GM19023 (cell line): ENCODE data around the gene MAPK8IP1.

Experiments
- ATAC-seq: cut with Tn5 transposase; IDR thresholded peaks from one replicate; pipeline ENCODE4 v1.9.1; 2021; ENCODE audit warnings: mild to moderate bottlenecking, moderate library complexity; ENCODE audit not compliant: unreplicated experiment

The MAPK8IP1 gene

GRCh38 chr11:45859661-45860140 lies 25.8 kb upstream of the MAPK8IP1 start:
- no peak for ATAC-seq

DNA sequence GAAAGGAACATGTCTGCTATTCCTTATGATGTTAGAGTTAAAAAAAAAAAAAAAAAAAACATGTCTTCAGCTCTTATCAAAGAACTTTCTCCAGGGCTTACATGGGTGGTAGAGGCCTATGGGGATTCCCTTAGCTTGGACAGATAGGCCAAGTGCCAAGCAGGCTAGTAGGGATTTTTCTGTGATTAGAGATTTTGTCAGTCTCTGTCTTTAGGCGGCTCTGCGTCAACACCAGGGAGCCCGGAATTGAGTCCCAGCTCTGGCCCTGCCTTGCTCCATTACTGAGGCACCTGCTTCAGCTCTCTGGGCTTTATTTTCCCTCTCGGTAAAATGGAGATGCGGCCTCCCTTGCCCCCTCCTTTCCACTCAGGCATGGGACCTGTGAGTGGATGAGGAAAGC lies 25.1 kb upstream of the MAPK8IP1 start:
- ATAC-seq: no peak

DNA sequence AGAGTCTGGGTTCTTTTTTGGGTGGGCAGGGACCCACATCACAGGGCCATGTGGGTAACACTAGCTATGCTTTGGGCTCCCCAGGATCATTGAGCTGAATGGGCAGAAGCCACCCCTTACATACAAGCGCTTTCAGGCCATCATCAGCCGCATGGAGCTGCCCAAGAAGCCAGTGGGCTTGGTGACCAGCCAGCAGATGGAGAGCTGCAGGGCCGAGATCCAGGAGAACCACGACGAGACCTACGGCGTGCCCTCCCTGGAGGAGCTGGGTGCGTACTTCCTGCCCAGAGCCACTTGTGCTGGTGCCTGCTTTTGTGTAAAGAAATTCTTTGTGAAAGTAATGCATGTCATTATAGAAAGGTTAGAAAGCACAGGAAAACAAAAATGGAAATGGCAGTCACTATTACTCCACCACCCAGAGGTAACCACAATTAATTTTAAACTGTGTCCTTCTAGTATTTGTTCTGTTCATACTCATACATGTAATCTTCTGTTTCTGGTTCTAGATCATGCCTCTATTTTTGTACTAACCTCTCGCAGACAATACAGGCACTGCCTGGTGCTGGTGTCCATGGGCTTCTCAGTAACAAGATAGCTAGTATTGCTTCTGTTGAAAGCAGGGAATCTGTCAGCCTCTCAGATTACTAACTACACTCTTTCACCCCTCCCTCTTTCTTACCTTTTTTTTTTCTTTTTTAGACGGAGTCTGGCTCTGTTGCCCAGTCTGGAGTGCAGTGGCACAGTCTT lies 24.5 kb upstream of the MAPK8IP1 start:
- ATAC-seq: no peak

- no peak for ATAC-seq
These were observed 21.4 kb upstream of the MAPK8IP1 start for GRCh38 chr11:45864041-45864440.

DNA sequence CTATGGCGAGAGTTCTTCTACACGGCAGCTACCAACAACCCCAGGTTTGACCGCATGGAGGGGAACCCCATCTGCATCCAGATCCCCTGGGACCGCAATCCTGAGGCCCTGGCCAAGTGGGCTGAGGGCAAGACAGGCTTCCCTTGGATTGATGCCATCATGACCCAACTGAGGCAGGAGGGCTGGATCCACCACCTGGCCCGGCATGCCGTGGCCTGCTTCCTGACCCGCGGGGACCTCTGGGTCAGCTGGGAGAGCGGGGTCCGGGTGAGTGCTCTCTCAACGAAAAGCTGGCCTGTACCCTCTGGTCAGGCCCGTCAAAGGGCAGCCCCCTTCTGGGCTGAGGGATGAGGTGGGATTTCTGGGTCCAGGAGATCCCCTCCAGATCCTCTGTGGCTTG lies 15.9 kb upstream of the MAPK8IP1 start:
- ATAC-seq: no peak

DNA sequence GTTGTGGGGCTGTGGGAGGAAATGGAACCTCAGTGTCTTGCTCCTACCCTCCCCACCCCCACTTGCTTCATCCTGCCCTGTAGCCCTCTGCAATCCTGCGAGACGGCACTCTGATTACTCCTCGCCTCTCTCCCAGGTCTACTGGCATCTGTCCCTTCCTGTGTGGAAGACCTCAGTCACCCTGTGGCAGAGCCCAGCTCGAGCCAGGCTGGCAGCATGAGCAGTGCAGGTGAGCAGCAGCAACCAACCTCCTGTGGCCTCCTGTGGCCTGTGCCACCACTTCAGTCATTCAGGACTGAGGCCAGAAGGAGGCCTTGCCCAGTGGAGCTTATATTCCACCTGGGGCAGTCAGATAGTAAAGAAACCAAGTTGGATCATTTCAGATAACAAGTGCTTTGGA lies 14.7 kb upstream of the MAPK8IP1 start:
- no peak for ATAC-seq

GRCh38 chr11:45871638-45872037 lies 13.8 kb upstream of the MAPK8IP1 start:
- no peak for ATAC-seq

DNA sequence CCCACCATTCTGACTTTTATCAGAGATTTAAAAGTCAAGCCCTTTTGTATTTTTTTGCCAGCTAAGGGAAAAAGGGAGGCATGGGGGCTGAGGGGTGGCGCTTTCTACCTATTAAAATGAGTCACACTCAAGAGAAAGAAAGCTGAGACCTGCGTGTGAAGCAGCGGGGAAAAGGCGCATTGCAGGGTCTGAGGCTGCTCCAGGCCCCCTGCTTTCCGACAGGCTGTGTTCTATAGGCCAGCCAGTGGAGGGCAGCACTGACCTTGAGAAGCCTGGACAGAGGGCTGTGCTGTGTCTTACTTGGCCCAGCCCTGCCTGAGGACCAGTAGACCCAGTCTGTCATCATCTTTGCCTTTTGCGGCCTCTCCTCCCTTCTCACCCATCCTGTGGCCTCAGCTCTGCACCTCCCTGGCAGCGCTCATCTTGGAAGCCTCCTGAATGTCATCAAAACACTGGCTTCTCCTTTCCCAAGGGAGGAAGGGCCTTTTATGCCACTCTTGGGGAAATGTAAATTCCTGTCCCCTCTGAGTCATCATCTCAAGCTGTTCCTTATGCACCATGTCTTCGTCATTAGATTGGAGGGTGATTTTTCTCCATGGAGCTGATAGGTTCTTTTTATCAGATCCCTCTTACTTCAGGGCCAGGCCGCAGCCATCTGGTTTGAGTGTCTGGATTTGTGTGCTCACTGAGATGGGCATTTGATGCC lies 12.6 kb upstream of the MAPK8IP1 start:
- no peak for ATAC-seq

- no peak for ATAC-seq
These were observed 9.1 kb upstream of the MAPK8IP1 start for GRCh38 chr11:45876401-45876800.

- ATAC-seq: no peak
These were observed 8.2 kb upstream of the MAPK8IP1 start for GRCh38 chr11:45877221-45877620.

GRCh38 chr11:45877845-45878244 lies 7.6 kb upstream of the MAPK8IP1 start:
- ATAC-seq: no peak

DNA sequence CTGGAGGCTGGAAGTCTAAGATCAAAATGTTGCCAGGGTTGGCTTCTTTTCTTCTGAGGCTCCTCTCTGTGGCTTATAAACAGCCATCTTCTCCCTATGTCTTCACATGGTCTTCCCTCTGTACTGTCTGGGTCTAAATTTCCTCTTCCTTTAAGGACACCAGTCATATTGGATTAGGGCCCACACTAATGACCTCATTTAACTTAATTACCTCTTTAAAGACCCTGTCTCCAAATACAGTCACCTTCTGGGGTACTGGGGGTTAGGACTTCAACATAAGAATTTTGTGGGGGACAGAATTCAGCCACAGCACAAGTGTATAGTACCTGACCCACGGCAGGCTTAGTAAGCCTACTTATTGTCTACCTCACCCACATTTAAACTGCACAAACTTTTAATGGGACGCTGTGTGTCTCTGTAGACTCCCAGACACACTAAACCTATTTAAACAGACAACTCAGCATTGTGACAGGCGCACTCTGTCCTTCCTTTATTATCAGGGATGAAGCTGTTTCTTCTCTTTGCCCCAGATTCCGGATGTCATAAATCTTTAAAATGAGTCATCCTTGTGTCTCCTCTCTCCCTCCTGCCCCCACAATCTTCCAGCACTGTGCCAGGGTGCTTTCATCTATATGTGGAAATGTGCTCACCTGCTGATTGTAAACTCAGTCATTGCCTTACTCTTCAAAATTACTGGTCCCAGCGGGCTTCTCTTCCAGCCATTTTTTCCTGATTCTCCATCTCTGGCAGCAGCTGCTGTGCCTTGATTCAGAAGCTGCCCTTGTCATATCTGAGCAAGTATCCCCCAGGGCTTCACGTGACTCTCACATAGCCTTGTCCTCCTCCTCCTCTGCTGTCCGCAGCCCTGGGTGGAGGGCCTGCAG lies 5.4 kb upstream of the MAPK8IP1 start:
- ATAC-seq: no peak

- ATAC-seq: no peak
These were observed 4.5 kb upstream of the MAPK8IP1 start for GRCh38 chr11:45880772-45881570.

DNA sequence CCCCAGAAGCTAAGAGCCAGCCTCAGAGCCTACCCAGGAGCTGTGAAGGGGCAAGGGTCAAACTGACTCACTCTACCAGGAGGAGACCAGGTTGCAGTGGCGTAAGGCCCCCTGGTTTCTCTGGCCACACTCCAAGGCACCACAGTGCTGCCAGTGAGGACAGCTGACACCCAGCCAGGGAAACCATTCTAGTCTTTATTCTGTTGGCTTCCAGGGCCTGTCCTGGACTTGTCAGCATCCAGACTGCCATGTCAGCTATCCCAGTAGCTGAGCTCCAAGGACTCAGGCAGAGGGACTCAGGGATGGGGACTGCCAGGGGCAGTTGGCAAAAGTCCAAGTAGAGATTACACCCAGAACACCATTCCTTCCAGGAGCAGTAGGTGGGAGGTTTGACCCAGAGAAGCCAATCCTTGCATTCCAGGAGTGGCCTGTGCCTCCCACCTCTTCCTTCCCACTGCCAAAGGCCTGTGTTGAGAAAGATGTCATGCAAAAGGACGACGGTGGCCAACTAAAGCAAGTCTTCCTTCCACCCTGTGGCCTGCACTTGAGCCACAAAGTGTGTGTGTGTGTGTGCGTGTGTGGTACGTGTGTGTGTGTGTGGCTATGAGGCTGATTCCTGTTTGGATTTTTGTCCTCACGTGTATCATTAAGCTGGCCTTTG lies 3.6 kb upstream of the MAPK8IP1 start:
- ATAC-seq: no peak

DNA sequence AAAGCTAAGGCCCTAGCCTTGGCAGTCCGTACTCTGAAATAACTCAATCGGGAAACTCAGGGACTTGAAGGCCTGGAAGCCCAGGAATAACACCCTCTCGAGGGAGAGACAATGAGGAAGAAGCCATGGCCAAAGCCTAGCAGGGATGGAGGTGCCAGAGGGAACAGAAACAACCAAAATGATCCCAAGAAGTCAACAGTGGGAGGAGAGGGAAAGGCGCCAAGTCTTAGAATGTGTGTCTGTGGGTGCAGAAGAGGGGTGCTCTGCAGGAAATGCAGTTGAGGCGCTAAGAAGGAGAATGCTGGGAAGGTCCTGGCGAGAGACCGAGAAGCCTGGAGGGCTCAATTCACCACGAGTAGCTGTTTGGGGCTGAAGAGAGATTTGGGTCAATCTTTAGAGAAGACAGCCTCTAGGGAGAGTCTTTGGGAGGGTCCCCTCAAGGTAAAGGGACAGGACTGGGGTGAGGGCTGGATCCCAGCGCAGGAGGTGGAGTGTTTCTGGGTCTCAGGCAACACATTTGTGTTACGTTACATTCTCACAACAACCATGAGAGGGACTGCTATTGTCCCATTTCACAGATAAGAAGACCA lies 760 bp upstream of the MAPK8IP1 start:
- ATAC-seq: no peak

- no peak for ATAC-seq
These were observed 670 bp downstream of the MAPK8IP1 start for GRCh38 chr11:45885921-45886721.

GRCh38 chr11:45886816-45887520 lies 1.5 kb downstream of the MAPK8IP1 start:
- no peak for ATAC-seq

DNA sequence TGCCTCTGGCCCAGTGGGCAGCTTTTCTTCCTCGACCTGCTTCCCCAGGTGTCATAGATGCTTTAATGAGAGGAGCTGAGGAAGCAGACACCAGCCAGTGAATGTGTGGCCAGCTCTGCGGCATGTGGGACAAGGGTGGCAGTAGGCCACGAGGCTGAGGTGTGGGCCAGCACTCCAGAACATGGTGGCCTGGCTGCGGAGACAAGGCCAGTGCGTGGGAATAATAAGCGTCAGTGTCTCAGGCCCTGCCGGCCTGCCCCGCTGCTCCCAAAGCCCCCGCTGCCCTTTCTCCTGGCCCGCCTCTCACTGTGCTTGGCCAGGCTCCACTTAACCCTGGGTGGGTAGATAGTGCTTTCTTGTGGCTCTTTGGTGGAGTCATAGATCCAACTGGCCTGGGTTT lies 2.1 kb downstream of the MAPK8IP1 start:
- no peak for ATAC-seq
